ENCODE results near the gene MRPL33. TPM values are rescaled to one million over a fixed set of nuclear protein-coding genes. Genes with fewer than 3 reads are reported as not detected.
A peak's percentile ranks its signal among the peaks of the same experiment; 100 is the strongest.

The MRPL33 gene
- total and polyA plus RNA-seq, 2 of the 13 experiments (the other 11 are each of a cell fraction or from before 2014, with no cell fraction given), result 69.7 to 218 TPM

DNA sequence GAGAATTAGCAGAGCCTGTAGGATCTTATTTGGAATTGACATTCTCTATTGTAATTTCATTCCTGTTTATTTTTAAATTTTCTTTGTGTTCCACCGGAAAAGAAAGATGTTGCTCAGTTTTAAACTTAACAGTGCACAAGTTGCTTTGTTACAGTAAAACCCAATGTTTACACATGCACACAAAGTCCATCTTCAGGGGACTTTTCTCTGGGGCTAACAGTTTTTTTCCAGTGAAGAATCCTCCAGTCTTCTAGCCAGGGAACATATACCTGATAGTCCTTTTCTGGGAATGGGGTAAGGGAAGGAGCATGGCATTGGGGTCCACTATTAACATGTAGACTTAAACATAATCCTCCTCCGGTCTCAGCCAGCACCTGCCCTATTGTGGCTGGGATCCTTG is 25.2 kb upstream of the MRPL33 start (continued):
- TF ChIP-seq, protein P1, sequence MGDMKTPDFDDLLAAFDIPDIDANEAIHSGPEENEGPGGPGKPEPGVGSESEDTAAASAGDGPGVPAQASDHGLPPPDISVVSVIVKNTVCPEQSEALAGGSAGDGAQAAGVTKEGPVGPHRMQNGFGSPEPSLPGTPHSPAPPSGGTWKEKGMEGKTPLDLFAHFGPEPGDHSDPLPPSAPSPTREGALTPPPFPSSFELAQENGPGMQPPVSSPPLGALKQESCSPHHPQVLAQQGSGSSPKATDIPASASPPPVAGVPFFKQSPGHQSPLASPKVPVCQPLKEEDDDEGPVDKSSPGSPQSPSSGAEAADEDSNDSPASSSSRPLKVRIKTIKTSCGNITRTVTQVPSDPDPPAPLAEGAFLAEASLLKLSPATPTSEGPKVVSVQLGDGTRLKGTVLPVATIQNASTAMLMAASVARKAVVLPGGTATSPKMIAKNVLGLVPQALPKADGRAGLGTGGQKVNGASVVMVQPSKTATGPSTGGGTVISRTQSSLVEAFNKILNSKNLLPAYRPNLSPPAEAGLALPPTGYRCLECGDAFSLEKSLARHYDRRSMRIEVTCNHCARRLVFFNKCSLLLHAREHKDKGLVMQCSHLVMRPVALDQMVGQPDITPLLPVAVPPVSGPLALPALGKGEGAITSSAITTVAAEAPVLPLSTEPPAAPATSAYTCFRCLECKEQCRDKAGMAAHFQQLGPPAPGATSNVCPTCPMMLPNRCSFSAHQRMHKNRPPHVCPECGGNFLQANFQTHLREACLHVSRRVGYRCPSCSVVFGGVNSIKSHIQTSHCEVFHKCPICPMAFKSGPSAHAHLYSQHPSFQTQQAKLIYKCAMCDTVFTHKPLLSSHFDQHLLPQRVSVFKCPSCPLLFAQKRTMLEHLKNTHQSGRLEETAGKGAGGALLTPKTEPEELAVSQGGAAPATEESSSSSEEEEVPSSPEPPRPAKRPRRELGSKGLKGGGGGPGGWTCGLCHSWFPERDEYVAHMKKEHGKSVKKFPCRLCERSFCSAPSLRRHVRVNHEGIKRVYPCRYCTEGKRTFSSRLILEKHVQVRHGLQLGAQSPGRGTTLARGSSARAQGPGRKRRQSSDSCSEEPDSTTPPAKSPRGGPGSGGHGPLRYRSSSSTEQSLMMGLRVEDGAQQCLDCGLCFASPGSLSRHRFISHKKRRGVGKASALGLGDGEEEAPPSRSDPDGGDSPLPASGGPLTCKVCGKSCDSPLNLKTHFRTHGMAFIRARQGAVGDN (CRISPR knock-in tag; IDR thresholded peaks at IDR 0.05), result no peak
- TF ChIP-seq HMGA1 (CRISPR knock-in tag; conservative IDR thresholded peaks at IDR 0.05), result no peak
- peak; percentile 45; the same call in 1 of the 2 replicates for TF ChIP-seq YEATS4 (CRISPR knock-in tag; IDR thresholded peaks at IDR 0.05; ENCODE audit: borderline replicate concordance)
- 0 out of 2 replicates have a peak, but pooled peaks have one; percentile 30 for TF ChIP-seq ZNF230 (CRISPR knock-in tag; IDR thresholded peaks at IDR 0.05)
- peak; percentile 49; the same call in 1 of the 2 replicates for TF ChIP-seq FOXO1 (CRISPR knock-in tag; IDR thresholded peaks at IDR 0.05)
- TF ChIP-seq NCOR1 (IDR thresholded peaks at IDR 0.05; ENCODE audit: borderline replicate concordance, low read length), result peak; percentile 65; the same call in 1 of the 2 replicates
- 0 out of 2 replicates have a peak, but pooled peaks have one; percentile 8 for TF ChIP-seq ZNF644 (CRISPR knock-in tag; IDR thresholded peaks at IDR 0.05; ENCODE audit: low read depth)
- TF ChIP-seq, protein P2, sequence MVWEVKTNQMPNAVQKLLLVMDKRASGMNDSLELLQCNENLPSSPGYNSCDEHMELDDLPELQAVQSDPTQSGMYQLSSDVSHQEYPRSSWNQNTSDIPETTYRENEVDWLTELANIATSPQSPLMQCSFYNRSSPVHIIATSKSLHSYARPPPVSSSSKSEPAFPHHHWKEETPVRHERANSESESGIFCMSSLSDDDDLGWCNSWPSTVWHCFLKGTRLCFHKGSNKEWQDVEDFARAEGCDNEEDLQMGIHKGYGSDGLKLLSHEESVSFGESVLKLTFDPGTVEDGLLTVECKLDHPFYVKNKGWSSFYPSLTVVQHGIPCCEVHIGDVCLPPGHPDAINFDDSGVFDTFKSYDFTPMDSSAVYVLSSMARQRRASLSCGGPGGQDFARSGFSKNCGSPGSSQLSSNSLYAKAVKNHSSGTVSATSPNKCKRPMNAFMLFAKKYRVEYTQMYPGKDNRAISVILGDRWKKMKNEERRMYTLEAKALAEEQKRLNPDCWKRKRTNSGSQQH (CRISPR knock-in tag; IDR thresholded peaks at IDR 0.05; ENCODE audit: low read depth), result no peak
- TF ChIP-seq GFI1 (CRISPR knock-in tag; IDR thresholded peaks at IDR 0.05; ENCODE audit: borderline replicate concordance), result peak; percentile 59; the same call in 1 of the 2 replicates
- TF ChIP-seq, protein P3, sequence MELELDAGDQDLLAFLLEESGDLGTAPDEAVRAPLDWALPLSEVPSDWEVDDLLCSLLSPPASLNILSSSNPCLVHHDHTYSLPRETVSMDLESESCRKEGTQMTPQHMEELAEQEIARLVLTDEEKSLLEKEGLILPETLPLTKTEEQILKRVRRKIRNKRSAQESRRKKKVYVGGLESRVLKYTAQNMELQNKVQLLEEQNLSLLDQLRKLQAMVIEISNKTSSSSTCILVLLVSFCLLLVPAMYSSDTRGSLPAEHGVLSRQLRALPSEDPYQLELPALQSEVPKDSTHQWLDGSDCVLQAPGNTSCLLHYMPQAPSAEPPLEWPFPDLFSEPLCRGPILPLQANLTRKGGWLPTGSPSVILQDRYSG (CRISPR knock-in tag; IDR thresholded peaks at IDR 0.05), result no peak
- peak; percentile 60; the same call in 1 of the 2 replicates for TF ChIP-seq CREM (IDR thresholded peaks at IDR 0.05)
- TF ChIP-seq CREM (CRISPR knock-in tag; IDR thresholded peaks at IDR 0.05), result no peak
- TF ChIP-seq, protein P4, sequence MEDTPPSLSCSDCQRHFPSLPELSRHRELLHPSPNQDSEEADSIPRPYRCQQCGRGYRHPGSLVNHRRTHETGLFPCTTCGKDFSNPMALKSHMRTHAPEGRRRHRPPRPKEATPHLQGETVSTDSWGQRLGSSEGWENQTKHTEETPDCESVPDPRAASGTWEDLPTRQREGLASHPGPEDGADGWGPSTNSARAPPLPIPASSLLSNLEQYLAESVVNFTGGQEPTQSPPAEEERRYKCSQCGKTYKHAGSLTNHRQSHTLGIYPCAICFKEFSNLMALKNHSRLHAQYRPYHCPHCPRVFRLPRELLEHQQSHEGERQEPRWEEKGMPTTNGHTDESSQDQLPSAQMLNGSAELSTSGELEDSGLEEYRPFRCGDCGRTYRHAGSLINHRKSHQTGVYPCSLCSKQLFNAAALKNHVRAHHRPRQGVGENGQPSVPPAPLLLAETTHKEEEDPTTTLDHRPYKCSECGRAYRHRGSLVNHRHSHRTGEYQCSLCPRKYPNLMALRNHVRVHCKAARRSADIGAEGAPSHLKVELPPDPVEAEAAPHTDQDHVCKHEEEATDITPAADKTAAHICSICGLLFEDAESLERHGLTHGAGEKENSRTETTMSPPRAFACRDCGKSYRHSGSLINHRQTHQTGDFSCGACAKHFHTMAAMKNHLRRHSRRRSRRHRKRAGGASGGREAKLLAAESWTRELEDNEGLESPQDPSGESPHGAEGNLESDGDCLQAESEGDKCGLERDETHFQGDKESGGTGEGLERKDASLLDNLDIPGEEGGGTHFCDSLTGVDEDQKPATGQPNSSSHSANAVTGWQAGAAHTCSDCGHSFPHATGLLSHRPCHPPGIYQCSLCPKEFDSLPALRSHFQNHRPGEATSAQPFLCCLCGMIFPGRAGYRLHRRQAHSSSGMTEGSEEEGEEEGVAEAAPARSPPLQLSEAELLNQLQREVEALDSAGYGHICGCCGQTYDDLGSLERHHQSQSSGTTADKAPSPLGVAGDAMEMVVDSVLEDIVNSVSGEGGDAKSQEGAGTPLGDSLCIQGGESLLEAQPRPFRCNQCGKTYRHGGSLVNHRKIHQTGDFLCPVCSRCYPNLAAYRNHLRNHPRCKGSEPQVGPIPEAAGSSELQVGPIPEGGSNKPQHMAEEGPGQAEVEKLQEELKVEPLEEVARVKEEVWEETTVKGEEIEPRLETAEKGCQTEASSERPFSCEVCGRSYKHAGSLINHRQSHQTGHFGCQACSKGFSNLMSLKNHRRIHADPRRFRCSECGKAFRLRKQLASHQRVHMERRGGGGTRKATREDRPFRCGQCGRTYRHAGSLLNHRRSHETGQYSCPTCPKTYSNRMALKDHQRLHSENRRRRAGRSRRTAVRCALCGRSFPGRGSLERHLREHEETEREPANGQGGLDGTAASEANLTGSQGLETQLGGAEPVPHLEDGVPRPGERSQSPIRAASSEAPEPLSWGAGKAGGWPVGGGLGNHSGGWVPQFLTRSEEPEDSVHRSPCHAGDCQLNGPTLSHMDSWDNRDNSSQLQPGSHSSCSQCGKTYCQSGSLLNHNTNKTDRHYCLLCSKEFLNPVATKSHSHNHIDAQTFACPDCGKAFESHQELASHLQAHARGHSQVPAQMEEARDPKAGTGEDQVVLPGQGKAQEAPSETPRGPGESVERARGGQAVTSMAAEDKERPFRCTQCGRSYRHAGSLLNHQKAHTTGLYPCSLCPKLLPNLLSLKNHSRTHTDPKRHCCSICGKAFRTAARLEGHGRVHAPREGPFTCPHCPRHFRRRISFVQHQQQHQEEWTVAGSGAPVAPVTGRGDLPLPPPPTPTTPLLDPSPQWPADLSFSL (CRISPR knock-in tag; IDR thresholded peaks at IDR 0.05), result peak; percentile 63; the same call in 1 of the 2 replicates
- peak; percentile 69; the same call in 1 of the 2 replicates for TF ChIP-seq HMG20A (CRISPR knock-in tag; IDR thresholded peaks at IDR 0.05; ENCODE audit: borderline replicate concordance)
- TF ChIP-seq ZNF33A (CRISPR knock-in tag; IDR thresholded peaks at IDR 0.05; ENCODE audit: borderline replicate concordance), result peak; percentile 99
- TF ChIP-seq ZNF773 (CRISPR knock-in tag; IDR thresholded peaks at IDR 0.05; ENCODE audit: borderline replicate concordance), result no peak
- no peak for TF ChIP-seq ZNF552 (CRISPR knock-in tag; IDR thresholded peaks at IDR 0.05; ENCODE audit: borderline replicate concordance)
- TF ChIP-seq FLYWCH1 (CRISPR knock-in tag; IDR thresholded peaks at IDR 0.05), result no peak
